Osteocyte (in vitro differentiated cells): ENCODE results near the gene CNRIP1. TPM values are rescaled to one million over a fixed set of nuclear protein-coding genes. Genes with fewer than 3 reads are reported as not detected.

ENCODE experiments used
- DNase-seq: peaks from one replicate; pipeline ENCODE4 v3.0.0; 2021; ENCODE audit warnings: mixed read lengths; ENCODE audit not compliant: unreplicated experiment; ENCODE audit errors: extremely low spot score
- H3K27ac Mint-ChIP-seq: one replicate; pipeline ENCODE4 v1.8.0; 2021; ENCODE audit warnings: mild to moderate bottlenecking, mixed read lengths; ENCODE audit not compliant: unreplicated experiment
- H3K27me3 Mint-ChIP-seq: one replicate; pipeline ENCODE4 v1.8.0; 2021; ENCODE audit warnings: mixed read lengths; ENCODE audit not compliant: unreplicated experiment
- H3K36me3 Mint-ChIP-seq: one replicate; pipeline ENCODE4 v1.8.0; 2021; ENCODE audit warnings: mixed read lengths; ENCODE audit not compliant: unreplicated experiment
- H3K4me1 Mint-ChIP-seq: one replicate; pipeline ENCODE4 v1.8.0; 2021; ENCODE audit warnings: mixed read lengths; ENCODE audit not compliant: unreplicated experiment
- H3K4me3 Mint-ChIP-seq: one replicate; pipeline ENCODE4 v1.8.0; 2021; ENCODE audit warnings: mild to moderate bottlenecking, moderate library complexity, mixed read lengths; ENCODE audit not compliant: unreplicated experiment
- H3K9me3 Mint-ChIP-seq: one replicate; pipeline ENCODE4 v1.8.0; 2021; ENCODE audit warnings: mixed read lengths; ENCODE audit not compliant: unreplicated experiment
- CTCF ChIP-seq: fragments of 200-600 bp; sonication (generic); IDR thresholded peaks from 2 replicates; pipeline ENCODE4 v1.5.0; 2021; ENCODE audit warnings: antibody characterized with exemption, mild to moderate bottlenecking, moderate library complexity
- total RNA-seq: library from RNA; stranded (reverse); gene quantifications from 2 replicates; pipeline ENCODE4 v1.2.1, GENCODE V29; 2021

The CNRIP1 gene
- total RNA-seq, 1 donor from 2014 or later = 33.9 TPM

DNA sequence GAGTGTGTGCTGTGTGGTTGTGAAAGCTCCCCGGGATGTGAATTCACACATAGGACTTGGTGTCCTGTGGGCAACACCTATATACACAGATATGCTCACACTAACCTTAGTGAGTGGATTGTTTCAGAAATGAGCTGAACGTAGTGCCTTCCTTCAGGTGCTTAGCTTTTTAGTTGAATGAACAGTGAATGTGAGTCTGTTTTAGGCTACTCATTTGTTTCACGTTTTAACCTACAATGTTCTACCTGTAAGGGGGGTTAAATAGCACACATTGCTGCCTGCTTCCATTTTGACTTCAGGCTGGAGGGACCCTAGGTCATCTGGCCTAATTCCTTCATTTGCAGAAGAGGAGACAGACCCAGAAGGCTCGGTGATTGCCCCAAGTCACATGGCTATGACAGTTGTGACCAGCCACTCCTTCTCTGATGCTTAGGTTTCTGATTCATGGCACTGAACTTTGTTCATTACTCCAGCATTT, 46.4 kb upstream of the CNRIP1 start:
- no peak for DNase-seq
- no peaks in the 10 kb centered on the region for H3K36me3 Mint-ChIP-seq
- no peak overlapping the region for H3K27ac Mint-ChIP-seq
- peaks cover 4% of the 10 kb centered on the region for H3K9me3 Mint-ChIP-seq
- H3K4me1 Mint-ChIP-seq = peaks cover 2% of the 10 kb centered on the region
- H3K27me3 Mint-ChIP-seq = peaks cover 6% of the 10 kb centered on the region
- no peak for TF ChIP-seq CTCF
- H3K4me3 Mint-ChIP-seq = no peak overlapping the region

DNA sequence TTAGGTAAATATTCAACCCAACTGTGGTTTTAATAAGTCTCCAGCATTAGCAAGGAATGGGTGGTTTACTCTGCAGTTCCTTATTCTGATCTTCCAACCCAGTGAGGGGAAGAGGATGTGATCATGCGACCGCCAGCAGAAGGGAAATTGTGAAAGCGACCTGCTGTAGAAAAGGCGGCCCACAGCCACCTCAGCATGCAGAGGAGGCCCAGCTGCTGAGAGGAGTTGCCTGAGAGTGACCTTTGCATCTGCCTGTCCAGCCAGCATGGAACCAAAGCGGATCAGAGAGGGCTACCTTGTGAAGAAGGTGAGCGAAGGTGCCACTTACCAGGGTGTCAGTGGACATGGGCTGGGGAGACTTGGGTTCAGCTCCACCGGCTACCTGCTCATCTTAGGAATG, 45.3 kb upstream of the CNRIP1 start, which contains the start of gene PLEK:
Gene PLEK, plus strand, starts transcription at position 196 of the 400 bp plus-strand sequence. Its CDS starts 70 bp downstream, at position 266.
- peaks cover 5% of the 10 kb centered on the region for H3K27me3 Mint-ChIP-seq
- H3K27ac Mint-ChIP-seq = no peak within 1 kb of the TSS
- no peak for TF ChIP-seq CTCF
- H3K4me1 Mint-ChIP-seq = peaks cover 2% of the 10 kb centered on the region
- H3K4me3 Mint-ChIP-seq = no peak within 1 kb of the TSS
- no peaks in the 10 kb centered on the region for H3K36me3 Mint-ChIP-seq
- H3K9me3 Mint-ChIP-seq = peaks cover 4% of the 10 kb centered on the region
- DNase-seq = no peak

GRCh38 chr2:68363721-68364120, 44.0 kb upstream of the CNRIP1 start:
- H3K27me3 Mint-ChIP-seq = peaks cover 3% of the 10 kb centered on the region
- H3K4me1 Mint-ChIP-seq = peaks cover 2% of the 10 kb centered on the region
- DNase-seq = no peak
- no peak overlapping the region for H3K27ac Mint-ChIP-seq
- no peak overlapping the region for H3K4me3 Mint-ChIP-seq
- no peak for TF ChIP-seq CTCF
- H3K36me3 Mint-ChIP-seq = no peaks in the 10 kb centered on the region
- H3K9me3 Mint-ChIP-seq = peaks cover 4% of the 10 kb centered on the region

- Mint-ChIP-seq H3K9me3 (peaks cover 4% of the 10 kb centered on the region), H3K27ac (no peak overlapping the region), H3K4me1 (peaks cover 2% of the 10 kb centered on the region), H3K27me3 (no peaks in the 10 kb centered on the region), H3K36me3 (no peaks in the 10 kb centered on the region), H3K4me3 (no peak overlapping the region)
- TF ChIP-seq CTCF = no peak
- DNase-seq = no peak
These were observed 43.0 kb upstream of the CNRIP1 start for GRCh38 chr2:68362749-68363148.

DNA sequence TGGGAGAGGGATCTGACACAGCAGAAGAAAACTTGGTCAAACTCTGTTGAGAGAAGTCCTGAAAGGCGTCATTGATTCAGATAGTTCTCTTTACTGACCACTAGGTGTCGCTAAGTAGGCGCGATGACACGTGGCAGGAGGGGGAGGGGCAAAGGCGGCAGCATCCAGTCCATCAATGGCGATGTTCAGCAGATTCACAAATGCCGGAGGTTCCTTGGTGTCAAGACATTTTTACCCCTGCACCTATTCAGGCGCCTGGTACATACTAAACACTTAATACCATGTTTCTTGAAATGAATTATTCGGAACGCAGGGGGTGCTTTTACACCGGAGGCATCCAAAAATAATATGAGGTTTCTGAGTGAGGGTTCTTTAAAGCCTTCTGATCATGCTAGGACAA, 42.3 kb upstream of the CNRIP1 start:
- Mint-ChIP-seq H3K36me3 (no peaks in the 10 kb centered on the region), H3K27me3 (no peaks in the 10 kb centered on the region), H3K4me3 (no peak overlapping the region), H3K4me1 (peaks cover 2% of the 10 kb centered on the region), H3K27ac (no peak overlapping the region), H3K9me3 (peaks cover 4% of the 10 kb centered on the region)
- peak; percentile 66 for TF ChIP-seq CTCF
- no peak for DNase-seq
